Mammary epithelial cell (primary cell): ENCODE results near the gene ULK3.

Experiments used
- EZH2 ChIP-seq: IDR thresholded peaks from 2 replicates; pipeline ENCODE4 v1.6.1; 2012; ENCODE audit warnings: low read length, inconsistent platforms, borderline replicate concordance
- TF ChIP-seq, protein P1 (sequence below), 2 donors: IDR thresholded peaks in 1 of 2; conservative IDR thresholded peaks in 1 of 2; 2 replicates each; pipeline ENCODE4 v1.5.1; 2011 to 2012; ENCODE audit warnings: inconsistent platforms in 2 of 2, low read length in 2 of 2, mild to moderate bottlenecking in 2 of 2, control low read depth in 1 of 2, low read depth in 1 of 2; ENCODE audit not compliant: insufficient read depth in 1 of 2; ENCODE audit errors: extremely low read depth in 1 of 2

DNA sequence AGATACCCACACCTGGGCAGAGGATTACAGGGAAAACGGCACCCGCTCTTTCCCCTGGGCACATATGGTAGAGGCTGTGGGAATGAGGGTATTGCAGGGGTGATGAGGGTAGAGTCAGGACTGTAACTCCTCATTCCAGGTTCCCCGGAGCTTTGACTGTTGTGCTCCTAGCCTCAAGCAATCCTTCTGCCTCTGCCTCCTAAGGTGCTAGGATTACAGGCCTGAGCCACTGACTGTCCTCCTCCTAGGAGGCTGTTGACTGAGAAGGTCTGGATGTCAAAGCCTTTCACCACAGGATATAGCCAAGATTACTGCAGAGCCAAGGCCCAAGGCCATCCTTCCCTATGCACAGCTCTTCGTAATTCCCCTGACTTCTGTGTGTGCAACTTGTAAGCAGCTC is 45.8 kb upstream of the ULK3 start:
- TF ChIP-seq, protein P1, sequence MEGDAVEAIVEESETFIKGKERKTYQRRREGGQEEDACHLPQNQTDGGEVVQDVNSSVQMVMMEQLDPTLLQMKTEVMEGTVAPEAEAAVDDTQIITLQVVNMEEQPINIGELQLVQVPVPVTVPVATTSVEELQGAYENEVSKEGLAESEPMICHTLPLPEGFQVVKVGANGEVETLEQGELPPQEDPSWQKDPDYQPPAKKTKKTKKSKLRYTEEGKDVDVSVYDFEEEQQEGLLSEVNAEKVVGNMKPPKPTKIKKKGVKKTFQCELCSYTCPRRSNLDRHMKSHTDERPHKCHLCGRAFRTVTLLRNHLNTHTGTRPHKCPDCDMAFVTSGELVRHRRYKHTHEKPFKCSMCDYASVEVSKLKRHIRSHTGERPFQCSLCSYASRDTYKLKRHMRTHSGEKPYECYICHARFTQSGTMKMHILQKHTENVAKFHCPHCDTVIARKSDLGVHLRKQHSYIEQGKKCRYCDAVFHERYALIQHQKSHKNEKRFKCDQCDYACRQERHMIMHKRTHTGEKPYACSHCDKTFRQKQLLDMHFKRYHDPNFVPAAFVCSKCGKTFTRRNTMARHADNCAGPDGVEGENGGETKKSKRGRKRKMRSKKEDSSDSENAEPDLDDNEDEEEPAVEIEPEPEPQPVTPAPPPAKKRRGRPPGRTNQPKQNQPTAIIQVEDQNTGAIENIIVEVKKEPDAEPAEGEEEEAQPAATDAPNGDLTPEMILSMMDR (conservative IDR thresholded peaks at IDR 0.05 in 1 of 2, IDR thresholded peaks at IDR 0.05 in 1 of 2; ENCODE audit: extremely low read depth in 1 of 2, insufficient read depth in 1 of 2, low read depth in 1 of 2, low read length in 2 of 2) = no peak
- TF ChIP-seq EZH2 = no peak
